ENCODE results near the gene OSBPL3.

Gene OSBPL3

GRCh38 chr7:24902931-24903330, 77.0 kb downstream of the OSBPL3 start:
- no peak for DNase-seq (ENCODE audit: low read depth)
- no peak overlapping the region for H3K4me3 ChIP-seq (ENCODE audit: low read length)
- TF ChIP-seq CTCF (conservative IDR thresholded peaks at IDR 0.05; ENCODE audit: low read depth, low read length): no peak

GRCh38 chr7:24902276-24902675, 77.7 kb downstream of the OSBPL3 start:
- no peak for TF ChIP-seq CTCF (conservative IDR thresholded peaks at IDR 0.05; ENCODE audit: low read depth, low read length)
- H3K4me3 ChIP-seq (ENCODE audit: low read length): no peak overlapping the region
- DNase-seq (ENCODE audit: low read depth): no peak

- TF ChIP-seq CTCF (conservative IDR thresholded peaks at IDR 0.05; ENCODE audit: low read depth, low read length): no peak
- DNase-seq (ENCODE audit: low read depth): no peak
- no peak overlapping the region for H3K4me3 ChIP-seq (ENCODE audit: low read length)
Observed at GRCh38 chr7:24899905-24900304, 80.1 kb downstream of the OSBPL3 start.

GRCh38 chr7:24899161-24899560, 80.8 kb downstream of the OSBPL3 start:
- no peak overlapping the region for H3K4me3 ChIP-seq (ENCODE audit: low read length)
- no peak for TF ChIP-seq CTCF (conservative IDR thresholded peaks at IDR 0.05; ENCODE audit: low read depth, low read length)
- no peak for DNase-seq (ENCODE audit: low read depth)

- H3K4me3 ChIP-seq (ENCODE audit: low read length): no peak overlapping the region
- no peak for TF ChIP-seq CTCF (conservative IDR thresholded peaks at IDR 0.05; ENCODE audit: low read depth, low read length)
- DNase-seq (ENCODE audit: low read depth): no peak
Observed at GRCh38 chr7:24898691-24899090, 81.3 kb downstream of the OSBPL3 start.

GRCh38 chr7:24896031-24896501, 83.9 kb downstream of the OSBPL3 start:
- no peak for DNase-seq (ENCODE audit: low read depth)
- TF ChIP-seq CTCF (conservative IDR thresholded peaks at IDR 0.05; ENCODE audit: low read depth, low read length): no peak
- H3K4me3 ChIP-seq (ENCODE audit: low read length): no peak overlapping the region

GRCh38 chr7:24894429-24895221, 85.4 kb downstream of the OSBPL3 start:
- peak; percentile 60 for TF ChIP-seq CTCF (conservative IDR thresholded peaks at IDR 0.05; ENCODE audit: low read depth, low read length)
- DNase-seq (ENCODE audit: low read depth): no peak
- peak overlapping the region; percentile 2 for H3K4me3 ChIP-seq (ENCODE audit: low read length)

Measured in retinal pigment epithelial cell (primary cell).